Chondrocyte (in vitro differentiated cells): ENCODE measurements around the gene R3HDM4. TPM values are rescaled to one million over a fixed set of nuclear protein-coding genes. Genes with fewer than 3 reads are reported as not detected.
"Not testable (repeated sequence)": the region's sequence is repeated elsewhere in the genome, so short reads cannot be mapped to it uniquely, and the experiment has no call there.

Source experiments
- DNase-seq: peaks from one replicate; pipeline ENCODE4 v3.0.0; 2021; ENCODE audit warnings: mixed read lengths, low spot score
- H3K27ac Mint-ChIP-seq: one replicate; pipeline ENCODE4 v1.8.0; 2021; ENCODE audit warnings: mild to moderate bottlenecking, moderate library complexity, mixed read lengths; ENCODE audit not compliant: unreplicated experiment
- H3K27me3 Mint-ChIP-seq: 2 replicates; pipeline ENCODE4 v1.8.0; 2021; ENCODE audit warnings: low read depth, mixed read lengths
- H3K36me3 Mint-ChIP-seq: 2 replicates; pipeline ENCODE4 v1.8.0; 2021; ENCODE audit warnings: low read depth, mixed read lengths
- H3K4me1 Mint-ChIP-seq: 2 replicates; pipeline ENCODE4 v1.8.0; 2021; ENCODE audit warnings: low read depth, mild to moderate bottlenecking, mixed read lengths
- H3K4me3 Mint-ChIP-seq: one replicate; pipeline ENCODE4 v1.8.0; 2021; ENCODE audit warnings: mild to moderate bottlenecking, moderate library complexity, mixed read lengths; ENCODE audit not compliant: unreplicated experiment
- H3K9me3 Mint-ChIP-seq: 2 replicates; pipeline ENCODE4 v1.8.0; 2021; ENCODE audit warnings: low read depth, mixed read lengths
- total RNA-seq: library from RNA; stranded (reverse); gene quantifications from 3 replicates; pipeline ENCODE4 v1.2.1, GENCODE V29; 2021
- TF ChIP-seq, protein P1 (sequence below): fragments of 200-600 bp; sonication (generic); IDR thresholded peaks from 2 replicates; pipeline ENCODE4 v1.5.0; 2021; ENCODE audit warnings: antibody characterized with exemption, mild to moderate bottlenecking, moderate library complexity

R3HDM4 gene
- total RNA-seq, 1 donor from 2014 or later: 48.4 TPM

DNA sequence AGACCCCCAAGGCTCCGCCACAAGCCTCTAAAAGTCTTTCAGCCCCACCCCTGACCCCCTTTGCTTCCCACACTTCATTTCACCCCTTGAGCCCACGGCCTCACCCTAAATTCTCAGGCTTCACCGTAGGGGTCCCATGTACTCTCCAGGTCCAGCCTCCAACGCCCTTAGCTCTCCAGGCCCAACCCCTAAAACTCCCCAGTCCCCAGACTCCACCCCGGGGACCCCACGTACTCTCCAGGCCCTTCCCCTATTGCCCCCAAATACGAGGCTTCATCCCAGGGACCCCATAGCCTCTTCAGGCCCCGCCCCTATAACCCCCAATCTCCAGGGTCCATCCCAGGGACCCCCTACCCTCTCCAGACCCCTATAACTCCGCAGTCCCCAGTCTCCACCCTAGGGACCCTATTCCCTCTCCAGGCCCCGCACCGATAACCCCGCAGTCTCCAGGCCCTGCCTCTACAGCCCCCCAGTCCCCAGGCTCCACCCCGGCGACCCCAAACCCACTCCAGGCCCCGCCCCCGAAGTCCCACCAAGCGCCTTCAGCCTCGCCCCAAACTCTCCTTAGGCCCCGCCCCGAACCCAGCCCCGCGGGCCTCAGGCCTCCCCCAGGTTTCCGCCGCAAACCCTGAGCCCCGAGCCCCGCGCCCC lies 20.7 kb downstream of the R3HDM4 start:
- Mint-ChIP-seq H3K4me1 (peaks cover 16% of the 10 kb centered on the region), H3K36me3 (peaks cover 5% of the 10 kb centered on the region), H3K27me3 (no peaks in the 10 kb centered on the region), H3K4me3 (peak overlapping the region; percentile 82), H3K27ac (peak overlapping the region; percentile 51), H3K9me3 (no peaks in the 10 kb centered on the region)
- TF ChIP-seq, protein P1, sequence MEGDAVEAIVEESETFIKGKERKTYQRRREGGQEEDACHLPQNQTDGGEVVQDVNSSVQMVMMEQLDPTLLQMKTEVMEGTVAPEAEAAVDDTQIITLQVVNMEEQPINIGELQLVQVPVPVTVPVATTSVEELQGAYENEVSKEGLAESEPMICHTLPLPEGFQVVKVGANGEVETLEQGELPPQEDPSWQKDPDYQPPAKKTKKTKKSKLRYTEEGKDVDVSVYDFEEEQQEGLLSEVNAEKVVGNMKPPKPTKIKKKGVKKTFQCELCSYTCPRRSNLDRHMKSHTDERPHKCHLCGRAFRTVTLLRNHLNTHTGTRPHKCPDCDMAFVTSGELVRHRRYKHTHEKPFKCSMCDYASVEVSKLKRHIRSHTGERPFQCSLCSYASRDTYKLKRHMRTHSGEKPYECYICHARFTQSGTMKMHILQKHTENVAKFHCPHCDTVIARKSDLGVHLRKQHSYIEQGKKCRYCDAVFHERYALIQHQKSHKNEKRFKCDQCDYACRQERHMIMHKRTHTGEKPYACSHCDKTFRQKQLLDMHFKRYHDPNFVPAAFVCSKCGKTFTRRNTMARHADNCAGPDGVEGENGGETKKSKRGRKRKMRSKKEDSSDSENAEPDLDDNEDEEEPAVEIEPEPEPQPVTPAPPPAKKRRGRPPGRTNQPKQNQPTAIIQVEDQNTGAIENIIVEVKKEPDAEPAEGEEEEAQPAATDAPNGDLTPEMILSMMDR: no peak
- no peak for DNase-seq

GRCh38 chr19:891421-892200 lies 21.4 kb downstream of the R3HDM4 start:
- H3K27me3 Mint-ChIP-seq, DNase-seq, H3K9me3 Mint-ChIP-seq, H3K36me3 Mint-ChIP-seq, H3K27ac Mint-ChIP-seq: not testable (repeated sequence)
- Mint-ChIP-seq H3K4me1 (peaks cover 16% of the 10 kb centered on the region), H3K4me3 (peak overlapping the region; percentile 82)

DNA sequence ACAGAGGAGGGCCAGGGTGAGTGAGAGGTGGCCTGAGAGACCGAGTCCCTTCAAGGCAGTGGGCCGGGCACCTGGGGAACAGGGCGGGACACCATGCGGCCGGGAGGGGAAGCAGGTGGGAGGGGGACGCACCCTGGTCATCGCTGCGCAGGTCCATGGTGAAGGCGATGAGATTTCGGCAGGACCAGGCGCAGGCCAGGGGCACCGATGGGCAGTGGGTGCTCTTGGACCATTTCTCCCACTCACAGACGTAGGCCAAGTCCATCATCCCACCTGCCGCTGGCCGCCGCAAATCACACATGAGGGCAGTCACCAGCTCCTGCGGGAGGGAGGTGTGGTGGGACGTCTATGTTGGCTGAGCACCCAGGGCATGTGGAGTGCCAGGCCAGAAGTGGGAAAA lies 22.2 kb downstream of the R3HDM4 start:
- TF ChIP-seq, protein P1: no peak
- Mint-ChIP-seq H3K9me3 (no peaks in the 10 kb centered on the region), H3K4me1 (peaks cover 16% of the 10 kb centered on the region), H3K27me3 (no peaks in the 10 kb centered on the region), H3K27ac (no peak overlapping the region), H3K36me3 (peaks cover 2% of the 10 kb centered on the region), H3K4me3 (peak overlapping the region; percentile 62)
- no peak for DNase-seq

- H3K36me3 Mint-ChIP-seq: peaks cover 2% of the 10 kb centered on the region
- no peaks in the 10 kb centered on the region for H3K9me3 Mint-ChIP-seq
- peaks cover 16% of the 10 kb centered on the region for H3K4me1 Mint-ChIP-seq
- DNase-seq: no peak
- no peak overlapping the region for H3K4me3 Mint-ChIP-seq
- TF ChIP-seq, protein P1: no peak
- no peaks in the 10 kb centered on the region for H3K27me3 Mint-ChIP-seq
- no peak overlapping the region for H3K27ac Mint-ChIP-seq
Observed at GRCh38 chr19:889662-890295, 23.2 kb downstream of the R3HDM4 start.

DNA sequence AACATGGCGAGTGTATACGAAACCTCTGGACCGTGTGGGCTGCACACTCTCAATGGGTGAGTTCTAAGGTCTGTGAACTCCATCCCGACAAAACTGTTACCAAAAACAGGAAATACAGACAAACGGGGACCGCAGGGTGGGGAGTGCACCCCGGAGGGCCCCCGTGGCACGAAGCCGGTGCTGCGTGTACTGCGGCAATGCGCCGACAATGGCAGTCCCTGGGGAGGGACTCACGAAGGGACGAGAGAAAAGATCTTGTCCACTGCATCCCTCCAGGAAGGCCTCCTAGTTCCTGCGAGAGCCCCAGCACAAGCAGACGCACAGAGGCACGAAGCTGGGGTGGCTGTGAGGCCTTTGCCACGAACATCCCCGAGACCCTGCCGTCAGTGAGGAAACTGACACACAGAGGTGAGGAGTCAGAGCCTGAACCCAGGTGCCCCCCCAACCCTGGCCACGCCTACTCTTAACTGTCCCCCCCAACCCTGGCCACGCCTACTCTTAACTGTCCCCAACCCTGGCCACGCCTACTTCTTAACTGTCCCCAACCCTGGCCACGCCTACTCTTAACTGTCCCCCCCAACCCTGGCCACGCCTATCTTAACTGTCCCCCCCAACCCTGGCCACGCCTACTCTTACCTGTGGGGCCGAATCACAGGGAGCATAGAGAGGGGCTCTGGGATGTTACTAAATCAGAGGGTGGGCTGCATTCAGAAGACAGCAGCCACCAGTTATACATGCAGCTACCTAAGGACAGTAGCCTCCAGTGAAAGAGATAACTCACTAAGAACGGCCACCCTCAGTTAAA lies 24.2 kb downstream of the R3HDM4 start:
- Mint-ChIP-seq H3K4me3 (no peak overlapping the region), H3K27ac (no peak overlapping the region), H3K9me3 (no peaks in the 10 kb centered on the region), H3K36me3 (peaks cover 2% of the 10 kb centered on the region), H3K4me1 (peaks cover 15% of the 10 kb centered on the region), H3K27me3 (no peaks in the 10 kb centered on the region)
- DNase-seq: no peak
- TF ChIP-seq, protein P1: no peak
